Measurements from ENCODE around the gene REG4. TPM values are rescaled to one million over a fixed set of nuclear protein-coding genes. Genes with fewer than 3 reads are reported as not detected.

Gene REG4
- total RNA-seq, 1 donor from 2014 or later = not detected

GRCh38 chr1:119781434-119782210 lies 29.6 kb downstream of the REG4 start:
- intact Hi-C loops (cut with micrococcal nuclease) = no loop called here

GRCh38 chr1:119779869-119780356 lies 31.3 kb downstream of the REG4 start:
- intact Hi-C loops (cut with micrococcal nuclease) = no loop called here

- intact Hi-C loops (cut with micrococcal nuclease) = no loop called here
Measured at GRCh38 chr1:119778886-119779560, 32.2 kb downstream of the REG4 start.

- intact Hi-C loops (cut with micrococcal nuclease) = no loop called here
Measured at GRCh38 chr1:119778359-119778758, 32.9 kb downstream of the REG4 start.

GRCh38 chr1:119774746-119775490 lies 36.3 kb downstream of the REG4 start:
- intact Hi-C loops (cut with micrococcal nuclease) = no loop called here

- intact Hi-C loops (cut with micrococcal nuclease) = no loop called here
Measured at GRCh38 chr1:119773711-119774241, 37.5 kb downstream of the REG4 start.

- intact Hi-C loops (cut with micrococcal nuclease) = no loop called here
Measured at GRCh38 chr1:119772298-119772697, 39.0 kb downstream of the REG4 start.

GRCh38 chr1:119771770-119772169 lies 39.5 kb downstream of the REG4 start:
- intact Hi-C loops (cut with micrococcal nuclease) = no loop called here

- intact Hi-C loops (cut with micrococcal nuclease) = no loop called here
Measured at GRCh38 chr1:119771016-119771415, 40.2 kb downstream of the REG4 start.

- intact Hi-C loops (cut with micrococcal nuclease) = no loop called here
Measured at GRCh38 chr1:119768778-119769177, 42.5 kb downstream of the REG4 start, which contains the start of gene HMGCS2. HMGCS2 (minus strand) TSS chr1:119768905; CDS start chr1:119768844, 61 bp downstream.

- intact Hi-C loops (cut with micrococcal nuclease) = no loop called here
Measured at GRCh38 chr1:119767486-119767885, 43.8 kb downstream of the REG4 start.

- intact Hi-C loops (cut with micrococcal nuclease) = no loop called here
Measured at GRCh38 chr1:119766374-119766794, 44.9 kb downstream of the REG4 start.

GRCh38 chr1:119764220-119764619 lies 47.0 kb downstream of the REG4 start:
- intact Hi-C loops (cut with micrococcal nuclease) = no loop called here

GRCh38 chr1:119762953-119763352 lies 48.3 kb downstream of the REG4 start:
- intact Hi-C loops (cut with micrococcal nuclease) = no loop called here

GRCh38 chr1:119762409-119762808 lies 48.9 kb downstream of the REG4 start:
- intact Hi-C loops (cut with micrococcal nuclease) = no loop called here

- intact Hi-C loops (cut with micrococcal nuclease) = no loop called here
Measured at GRCh38 chr1:119758584-119758983, 52.7 kb downstream of the REG4 start.

GRCh38 chr1:119752592-119752991 lies 58.7 kb downstream of the REG4 start:
- intact Hi-C loops (cut with micrococcal nuclease) = no loop called here

- intact Hi-C loops (cut with micrococcal nuclease) = loop anchor here (10.0 kb wide), 1 partner anchor 63 kb away; no protein-coding TSS in a partner anchor
Measured at GRCh38 chr1:119748040-119748439, 63.2 kb downstream of the REG4 start.

- intact Hi-C loops (cut with micrococcal nuclease) = loop anchor here (10.0 kb wide), 1 partner anchor 63 kb away; no protein-coding TSS in a partner anchor
Measured at GRCh38 chr1:119747451-119747850, 63.8 kb downstream of the REG4 start.

- intact Hi-C loops (cut with micrococcal nuclease) = loop anchor here (10.0 kb wide), 1 partner anchor 60 kb away; no protein-coding TSS in a partner anchor
Measured at GRCh38 chr1:119745034-119745433, 66.2 kb downstream of the REG4 start.

GRCh38 chr1:119744598-119744942 lies 66.7 kb downstream of the REG4 start:
- intact Hi-C loops (cut with micrococcal nuclease) = loop anchor here (10.0 kb wide), 1 partner anchor 60 kb away; no protein-coding TSS in a partner anchor

Measured in T-helper 2 cell treated with Interferon-gamma antibody and Interleukin-4, amounts not matched to agents 100 ng/mL and 5 ng/mL, for 36 hours (primary cell).